HCT116 (cell line): Measurements from ENCODE around the gene SEBOX. TPM values are rescaled to one million over a fixed set of nuclear protein-coding genes. Genes with fewer than 3 reads are reported as not detected.

Experiments
- ATAC-seq: fragments of 200-7000 bp; cut with Tn5 transposase; 2 replicates; pipeline ENCODE4 v1.9.1; 2020; ENCODE audit warnings: mild to moderate bottlenecking, moderate library complexity
- BruUV-seq: library from RNA; stranded (reverse); fragments of 400-500 nt; replicated peaks from 2 replicates; lab custom pipeline; 2021; lab: Mats Ljungman, UMichigan
- CTCF ChIA-PET: fragments of 300-600 bp; sonication (Branson Sonifier 250); formaldehyde crosslinking; loops from one replicate; lab custom pipeline; 2021; ENCODE audit warnings: antibody characterized with exemption; lab: Charles Lee
- POLR2A ChIA-PET: fragments of 300-600, 350-600 bp; sonication (Branson Sonifier 250); formaldehyde crosslinking; loops from one replicate; lab custom pipeline; 2021; ENCODE audit warnings: antibody characterized with exemption; lab: Charles Lee
- RAD21 ChIA-PET, 2 experiments: fragments of 300-600 bp; sonication (Branson Sonifier 250); formaldehyde crosslinking; loops; one replicate each; lab custom pipeline; 2023; ENCODE audit warnings: low total read pairs in 2 of 2; ENCODE audit not compliant: uncharacterized antibody in 2 of 2, unreplicated experiment in 2 of 2, low non-redundant PET in 1 of 2; lab: Charles Lee
- DNase-seq: peaks from one replicate; pipeline ENCODE4 v3.0.0-alpha.2; 2010; ENCODE audit warnings: low read depth, low spot score
- H2AFZ ChIP-seq: fragments of 200-600 bp; shearing (Covaris generic), sonication (generic); 2 replicates; pipeline ENCODE4 v1.6.1; 2017; ENCODE audit warnings: low read depth, mixed run types, mixed read lengths, antibody characterized with exemption, low read length; ENCODE audit not compliant: poor library complexity, severe bottlenecking
- H3K27ac ChIP-seq: 2 replicates; pipeline ENCODE4 v1.5.1; 2012; ENCODE audit warnings: low read depth, low read length
- H3K27me3 ChIP-seq: fragments of 200-600 bp; sonication (generic); 2 replicates; pipeline ENCODE4 v1.6.1; 2016; ENCODE audit warnings: mixed run types, low read length, mixed read lengths; ENCODE audit not compliant: insufficient read depth
- H3K36me3 ChIP-seq, 2 experiments: fragments of 200-500 bp in 1 of 2; fragments of 200-600 bp in 1 of 2; sonication (Bioruptor generic) in 1 of 2; sonication (generic) in 1 of 2; 2 replicates each; pipeline versions ENCODE4 v1.5.1 to v1.6.1; 2014 to 2016; ENCODE audit warnings: low read length in 2 of 2, inconsistent platforms in 1 of 2, mixed read lengths in 1 of 2, mixed run types in 1 of 2; ENCODE audit not compliant: insufficient read depth in 2 of 2, control insufficient read depth in 1 of 2
- H3K4me1 ChIP-seq, 2 experiments: fragments of 200-600 bp in 1 of 2; sonication (generic) in 1 of 2; 2 replicates each; pipeline versions ENCODE4 v1.5.1 to v1.6.1; 2012 to 2017; ENCODE audit warnings: low read length in 2 of 2, inconsistent platforms in 1 of 2, mild to moderate bottlenecking in 1 of 2, mixed read lengths in 1 of 2, mixed run types in 1 of 2, moderate library complexity in 1 of 2; ENCODE audit not compliant: insufficient read depth in 2 of 2, control insufficient read depth in 1 of 2
- H3K4me2 ChIP-seq: fragments of 200-600 bp; sonication (generic); 2 replicates; pipeline ENCODE4 v1.6.1; 2017; ENCODE audit warnings: mixed run types, low read length, mixed read lengths
- H3K4me3 ChIP-seq, 2 experiments: fragments of 200-600 bp in 1 of 2; sonication (generic) in 1 of 2; replicated peaks in 1 of 2; 2 replicates each; pipeline ENCODE4 v1.5.1; 2011 to 2016; ENCODE audit warnings: low read length in 2 of 2, control low read depth in 1 of 2, low read depth in 1 of 2, mild to moderate bottlenecking in 1 of 2, mixed read lengths in 1 of 2, mixed run types in 1 of 2
- H3K79me2 ChIP-seq: fragments of 200-600 bp; sonication (generic); 2 replicates; pipeline ENCODE4 v1.6.1; 2017; ENCODE audit warnings: mild to moderate bottlenecking, mixed run types, low read length, moderate library complexity, mixed read lengths; ENCODE audit not compliant: insufficient read depth
- H3K9ac ChIP-seq: fragments of 200-600 bp; sonication (generic); 2 replicates; pipeline ENCODE4 v1.6.1; 2016; ENCODE audit warnings: low read length, mixed read lengths
- H3K9me2 ChIP-seq: fragments of 200-600 bp; sonication (generic), shearing (Covaris generic); 2 replicates; pipeline ENCODE4 v1.6.1; 2017; ENCODE audit warnings: mixed run types, mild to moderate bottlenecking, moderate library complexity; ENCODE audit not compliant: insufficient read depth
- H3K9me3 ChIP-seq, 2 experiments: fragments of 200-500 bp in 1 of 2; fragments of 200-600 bp in 1 of 2; sonication (Bioruptor generic) in 1 of 2; sonication (generic) in 1 of 2; 2 replicates each; pipeline ENCODE4 v1.6.1; 2014 to 2017; ENCODE audit warnings: low read length in 2 of 2, mixed read lengths in 2 of 2, inconsistent platforms in 1 of 2, low read depth in 1 of 2, mild to moderate bottlenecking in 1 of 2, mixed run types in 1 of 2, moderate library complexity in 1 of 2; ENCODE audit not compliant: control insufficient read depth in 1 of 2, insufficient read depth in 1 of 2
- H4K20me1 ChIP-seq: fragments of 200-600 bp; sonication (generic), shearing (Covaris generic); 2 replicates; pipeline ENCODE4 v1.6.1; 2017; ENCODE audit warnings: mixed run types, mild to moderate bottlenecking, moderate library complexity; ENCODE audit not compliant: insufficient read depth
- ATF3 ChIP-seq: IDR thresholded peaks from 2 replicates; pipeline ENCODE4 v1.6.1; 2012
- CBX3 ChIP-seq: IDR thresholded peaks from 2 replicates; pipeline ENCODE4 v1.6.1; 2012; ENCODE audit warnings: low read depth
- CEBPB ChIP-seq: IDR thresholded peaks from 2 replicates; pipeline ENCODE4 v1.6.1; 2012; ENCODE audit warnings: low read depth
- EGR1 ChIP-seq: IDR thresholded peaks from 2 replicates; pipeline ENCODE4 v1.6.1; 2012; ENCODE audit warnings: low read depth
- ELF1 ChIP-seq: IDR thresholded peaks from 2 replicates; pipeline ENCODE4 v1.6.1; 2012; ENCODE audit warnings: low read depth, borderline replicate concordance
- EZH2 ChIP-seq: fragments of 200-600 bp; sonication (generic); IDR thresholded peaks from 2 replicates; pipeline ENCODE4 v1.6.1; 2017; ENCODE audit warnings: antibody characterized with exemption, mixed run types
- EZH2phosphoT487 ChIP-seq: fragments of 200-600 bp; IDR thresholded peaks from 2 replicates; pipeline ENCODE4 v1.6.1; 2018; ENCODE audit warnings: antibody characterized with exemption, borderline replicate concordance
- FOSL1 ChIP-seq: IDR thresholded peaks from 2 replicates; pipeline ENCODE4 v1.6.1; 2012; ENCODE audit warnings: low read depth
- JUND ChIP-seq: IDR thresholded peaks from 2 replicates; pipeline ENCODE4 v1.6.1; 2012
- MAX ChIP-seq: IDR thresholded peaks from 2 replicates; pipeline ENCODE4 v1.6.1; 2012
- POLR2A ChIP-seq: IDR thresholded peaks from 2 replicates; pipeline ENCODE4 v1.7.0; 2011; ENCODE audit warnings: borderline replicate concordance; ENCODE audit not compliant: insufficient read depth, insufficient read length; ENCODE audit errors: extremely low read depth
- POLR2AphosphoS5 ChIP-seq: IDR thresholded peaks from 2 replicates; pipeline ENCODE4 v1.6.1; 2011; ENCODE audit warnings: mild to moderate bottlenecking, low read depth, low read length, moderate library complexity
- SIN3A ChIP-seq: IDR thresholded peaks from 2 replicates; pipeline ENCODE4 v1.6.1; 2012; ENCODE audit warnings: low read depth
- SP1 ChIP-seq: IDR thresholded peaks from 2 replicates; pipeline ENCODE4 v1.6.1; 2012; ENCODE audit warnings: low read depth
- TCF7L2 ChIP-seq: IDR thresholded peaks from 2 replicates; pipeline ENCODE4 v1.7.0; 2011; ENCODE audit warnings: borderline replicate concordance, inconsistent platforms; ENCODE audit not compliant: insufficient read depth, insufficient read length; ENCODE audit errors: extremely low read depth
- YY1 ChIP-seq: IDR thresholded peaks from 2 replicates; pipeline ENCODE4 v1.6.1; 2011; ENCODE audit warnings: low read length, low read depth, moderate library complexity, mild to moderate bottlenecking; ENCODE audit not compliant: insufficient replicate concordance; ENCODE audit errors: extremely low read depth
- ZBTB33 ChIP-seq: IDR thresholded peaks from 2 replicates; pipeline ENCODE4 v1.6.1; 2011; ENCODE audit warnings: mild to moderate bottlenecking, low read length, moderate library complexity; ENCODE audit not compliant: insufficient replicate concordance; ENCODE audit errors: extremely low read depth
- ZFX ChIP-seq: fragments of 450-650 bp; IDR thresholded peaks from 2 replicates; pipeline ENCODE4 v1.6.1; 2017
- ZNF274 ChIP-seq: fragments of 200-500 bp; sonication (Bioruptor generic); IDR thresholded peaks from 2 replicates; pipeline ENCODE4 v1.6.1; 2014; ENCODE audit warnings: mild to moderate bottlenecking, low read depth, low read length, inconsistent platforms
- intact Hi-C: fragments of 100-400 bp; cut with micrococcal nuclease; formaldehyde crosslinking; loops from 2 replicates; pipeline ENCODE4 v1.10.0; 2022
- total RNA-seq: library from RNA; stranded (reverse); gene quantifications from one replicate; pipeline ENCODE4 v1.2.1, GENCODE V29; 2021; ENCODE audit not compliant: unreplicated experiment
- TF ChIP-seq, protein P1 (sequence below): IDR thresholded peaks from 2 replicates; pipeline ENCODE4 v1.6.1; 2012; ENCODE audit warnings: low read depth

SEBOX gene
- total RNA-seq, 1 experiment from 2014 or later: not detected

DNA sequence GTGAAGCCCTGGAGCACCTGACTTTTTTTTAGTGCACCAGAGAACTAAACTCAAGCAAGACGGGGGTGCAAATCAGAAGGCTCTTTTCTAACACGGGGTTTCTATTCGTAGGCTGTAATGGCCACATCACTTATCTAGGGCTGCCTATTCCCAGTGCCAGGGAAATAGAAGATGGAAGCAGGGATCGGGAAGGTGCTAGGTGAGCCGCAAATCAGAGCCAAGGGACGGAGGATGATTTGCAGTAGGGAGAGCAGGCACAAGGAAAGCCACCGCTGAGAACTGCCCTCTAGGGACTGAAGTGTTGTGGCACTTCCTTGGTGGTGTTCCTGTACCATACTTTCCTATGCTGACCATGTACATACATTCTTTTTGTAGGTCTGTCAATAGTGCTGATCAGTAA lies 48.8 kb upstream of the SEBOX start:
- Histone ChIP-seq H3K9ac (no peak overlapping the region), H3K27ac (no peak overlapping the region), H3K36me3 (no peaks in the 10 kb centered on the region), H3K79me2 (no peaks in the 10 kb centered on the region), H3K4me2 (no peak overlapping the region), H3K27me3 (no peaks in the 10 kb centered on the region), H4K20me1 (no peaks in the 10 kb centered on the region), H2AFZ (no peak overlapping the region), H3K4me1 (peaks cover 0 to 9% of the 10 kb centered on the region in 2 experiments; a peak in 2 of 4 replicates), H3K9me3 (no peaks in the 10 kb centered on the region), H3K4me3 (no peak overlapping the region), H3K9me2 (no peaks in the 10 kb centered on the region)
- ATAC-seq: no peak
- intact Hi-C loops: no loop called here
- no peak for DNase-seq
- ChIA-PET RAD21 (no interaction called here), POLR2A (no interaction called here), CTCF (no interaction called here)
- BruUV-seq: no TSS peak
- no peak for TF ChIP-seq ATF3
- TF ChIP-seq EZH2: no peak
- no peak for TF ChIP-seq ZBTB33
- TF ChIP-seq ELF1: no peak
- no peak for TF ChIP-seq SP1
- no peak for TF ChIP-seq EGR1
- no peak for TF ChIP-seq POLR2A
- no peak for TF ChIP-seq CBX3
- no peak for TF ChIP-seq ZNF274
- no peak for TF ChIP-seq FOSL1
- no peak for TF ChIP-seq SIN3A
- no peak for TF ChIP-seq YY1
- TF ChIP-seq CEBPB: no peak
- TF ChIP-seq ZFX: no peak
- no peak for TF ChIP-seq JUND
- TF ChIP-seq EZH2phosphoT487: no peak
- no peak for TF ChIP-seq TCF7L2
- no peak for TF ChIP-seq POLR2AphosphoS5
- no peak for TF ChIP-seq MAX
- TF ChIP-seq, protein P1, sequence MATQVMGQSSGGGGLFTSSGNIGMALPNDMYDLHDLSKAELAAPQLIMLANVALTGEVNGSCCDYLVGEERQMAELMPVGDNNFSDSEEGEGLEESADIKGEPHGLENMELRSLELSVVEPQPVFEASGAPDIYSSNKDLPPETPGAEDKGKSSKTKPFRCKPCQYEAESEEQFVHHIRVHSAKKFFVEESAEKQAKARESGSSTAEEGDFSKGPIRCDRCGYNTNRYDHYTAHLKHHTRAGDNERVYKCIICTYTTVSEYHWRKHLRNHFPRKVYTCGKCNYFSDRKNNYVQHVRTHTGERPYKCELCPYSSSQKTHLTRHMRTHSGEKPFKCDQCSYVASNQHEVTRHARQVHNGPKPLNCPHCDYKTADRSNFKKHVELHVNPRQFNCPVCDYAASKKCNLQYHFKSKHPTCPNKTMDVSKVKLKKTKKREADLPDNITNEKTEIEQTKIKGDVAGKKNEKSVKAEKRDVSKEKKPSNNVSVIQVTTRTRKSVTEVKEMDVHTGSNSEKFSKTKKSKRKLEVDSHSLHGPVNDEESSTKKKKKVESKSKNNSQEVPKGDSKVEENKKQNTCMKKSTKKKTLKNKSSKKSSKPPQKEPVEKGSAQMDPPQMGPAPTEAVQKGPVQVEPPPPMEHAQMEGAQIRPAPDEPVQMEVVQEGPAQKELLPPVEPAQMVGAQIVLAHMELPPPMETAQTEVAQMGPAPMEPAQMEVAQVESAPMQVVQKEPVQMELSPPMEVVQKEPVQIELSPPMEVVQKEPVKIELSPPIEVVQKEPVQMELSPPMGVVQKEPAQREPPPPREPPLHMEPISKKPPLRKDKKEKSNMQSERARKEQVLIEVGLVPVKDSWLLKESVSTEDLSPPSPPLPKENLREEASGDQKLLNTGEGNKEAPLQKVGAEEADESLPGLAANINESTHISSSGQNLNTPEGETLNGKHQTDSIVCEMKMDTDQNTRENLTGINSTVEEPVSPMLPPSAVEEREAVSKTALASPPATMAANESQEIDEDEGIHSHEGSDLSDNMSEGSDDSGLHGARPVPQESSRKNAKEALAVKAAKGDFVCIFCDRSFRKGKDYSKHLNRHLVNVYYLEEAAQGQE: no peak
